ENCODE results near the gene ATP2B1.

- TF ChIP-seq TAF1 (IDR thresholded peaks at IDR 0.05; ENCODE audit: low read depth, low read length), result no peak
- TF ChIP-seq POLR2AphosphoS5 (IDR thresholded peaks at IDR 0.05; ENCODE audit: low read depth, low read length), result no peak
Measured at GRCh38 chr12:89571491-89572195, 137.0 kb downstream of the ATP2B1 start.

Measured in GM12891 (cell line).